GM13976 (cell line): ENCODE measurements around the gene EXOC6.
"Not testable (repeated sequence)": the region's sequence is repeated elsewhere in the genome, so short reads cannot be mapped to it uniquely, and the experiment has no call there.

ENCODE experiments used
- DNase-seq: peaks from one replicate; pipeline ENCODE4 v3.0.0; 2012; ENCODE audit warnings: low spot score
- CTCF ChIP-seq: IDR thresholded peaks from 2 replicates; pipeline ENCODE4 v1.5.1; 2012; ENCODE audit warnings: borderline replicate concordance, mild to moderate bottlenecking; ENCODE audit not compliant: insufficient read depth; ENCODE audit errors: extremely low read depth, missing control alignments, control extremely low read depth
- in situ Hi-C: fragments of 300-500 bp; cut with MboI; formaldehyde crosslinking; loops from one replicate; pipeline ENCODE4 v1.12.0; 2022; ENCODE audit warnings: low sequenced_read_pairs, mixed read lengths, inconsistent platforms; ENCODE audit not compliant: unreplicated experiment

Gene EXOC6

GRCh38 chr10:93091960-93092359 is 243.6 kb downstream of the EXOC6 start:
- no peak for DNase-seq
- TF ChIP-seq CTCF, result no peak
- in situ Hi-C loops, result no loop called here

DNA sequence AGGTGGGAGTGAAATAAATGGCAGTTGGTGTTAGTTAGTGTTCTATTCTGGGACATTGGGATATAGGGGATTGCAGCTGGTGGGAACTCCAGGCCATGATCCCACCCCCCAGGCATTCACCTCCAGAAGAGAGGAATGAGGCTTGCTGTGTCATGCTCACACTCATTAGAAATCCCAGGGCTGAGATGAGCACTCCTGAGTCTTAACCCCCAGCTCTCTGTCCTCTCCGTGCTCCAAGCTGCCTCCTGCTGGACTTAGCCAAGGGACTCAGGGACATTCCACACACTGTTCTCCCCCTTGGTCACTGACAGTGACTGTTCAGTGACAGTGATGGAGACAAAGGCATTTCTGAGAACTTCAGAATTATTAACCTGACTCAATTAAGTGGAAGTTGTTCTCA is 246.9 kb downstream of the EXOC6 start:
- DNase-seq, result no peak
- in situ Hi-C loops, result no loop called here
- TF ChIP-seq CTCF, result no peak

DNA sequence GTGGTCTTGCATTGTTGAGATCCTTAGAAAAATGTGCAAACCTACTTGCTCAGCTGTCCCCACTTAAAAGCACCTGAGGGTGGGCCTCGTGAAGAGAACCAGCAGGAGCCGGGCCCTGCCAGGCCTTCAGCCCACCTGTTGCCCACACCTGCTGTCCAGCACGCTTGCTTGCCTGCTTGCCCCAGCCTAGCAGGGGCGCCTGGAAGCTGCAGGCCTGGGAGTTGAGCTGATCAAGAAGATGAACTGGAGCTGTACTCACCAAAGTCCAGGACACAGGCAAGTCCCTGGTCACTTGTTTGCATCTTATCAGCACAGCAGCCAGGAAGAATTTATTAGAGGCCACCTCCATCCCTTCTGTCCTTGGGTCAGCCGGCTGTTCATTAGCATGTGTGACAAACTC is 248.6 kb downstream of the EXOC6 start:
- DNase-seq, result no peak
- in situ Hi-C loops, result no loop called here
- no peak for TF ChIP-seq CTCF

DNA sequence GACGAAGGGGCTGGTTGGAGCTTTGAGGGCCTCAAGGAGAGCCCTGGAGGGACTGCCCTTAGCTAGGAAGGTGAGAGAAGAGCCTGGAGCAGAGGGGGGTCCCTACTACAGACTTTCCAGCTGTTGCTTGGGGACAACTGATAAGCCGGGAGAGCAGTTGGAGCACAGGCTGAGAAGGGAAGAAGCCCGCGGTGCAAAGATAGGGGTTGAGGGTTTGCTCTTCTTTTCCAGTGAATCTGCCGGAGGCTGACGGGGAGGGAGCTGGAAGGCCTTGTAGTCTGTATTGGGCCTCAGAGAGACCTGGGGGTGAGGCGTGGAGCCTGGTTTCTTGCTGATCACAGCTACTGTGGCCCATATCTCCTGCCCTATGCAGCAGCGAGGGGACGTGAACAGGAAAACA is 249.1 kb downstream of the EXOC6 start:
- DNase-seq, result no peak
- no peak for TF ChIP-seq CTCF
- in situ Hi-C loops, result no loop called here

- DNase-seq, result no peak
- in situ Hi-C loops, result no loop called here
- no peak for TF ChIP-seq CTCF
Observed at GRCh38 chr10:93098816-93099215, 250.5 kb downstream of the EXOC6 start.

GRCh38 chr10:93099670-93100069 is 251.3 kb downstream of the EXOC6 start:
- no peak for TF ChIP-seq CTCF
- in situ Hi-C loops, result no loop called here

GRCh38 chr10:93101148-93101547 is 252.8 kb downstream of the EXOC6 start:
- in situ Hi-C loops, DNase-seq: not testable (repeated sequence)

More at GRCh38 chr10:93099670-93100069, 251.3 kb downstream of the EXOC6 start:
- DNase-seq, result no peak

DNA sequence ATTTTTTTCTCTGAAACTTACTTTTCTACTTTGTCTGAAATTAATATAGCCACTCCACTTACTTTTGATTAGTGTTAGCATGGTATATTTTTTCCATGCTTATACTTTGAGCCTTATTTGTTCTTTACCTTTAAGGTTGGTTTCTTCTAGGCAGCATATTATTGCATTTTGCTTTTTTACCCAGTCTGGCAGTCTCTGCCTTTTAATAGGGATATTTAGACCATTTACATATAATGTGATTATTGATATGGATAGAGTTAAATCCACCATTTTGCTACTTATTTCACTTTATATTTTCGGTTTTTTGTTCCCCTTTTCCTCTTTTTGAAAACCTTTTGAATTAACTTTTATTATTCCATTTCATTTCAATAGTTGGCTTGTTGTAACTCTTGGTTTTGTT is 255.6 kb downstream of the EXOC6 start:
- no peak for DNase-seq
- in situ Hi-C loops, result no loop called here
- no peak for TF ChIP-seq CTCF
